HepG2 (cell line): ENCODE results near the gene SESN2. TPM values are rescaled to one million over a fixed set of nuclear protein-coding genes. Genes with fewer than 3 reads are reported as not detected.

Experiments
- ATAC-seq: fragments of 200-7000 bp; cut with Tn5 transposase; 3 replicates; pipeline ENCODE4 v1.9.1; 2020; ENCODE audit warnings: mild to moderate bottlenecking, moderate library complexity
- BruUV-seq: library from RNA; stranded (reverse); fragments of 400-500 nt; replicated peaks from 2 replicates; lab custom pipeline; 2021; lab: Mats Ljungman, UMichigan
- CTCF ChIA-PET: fragments of 300-600 bp; formaldehyde crosslinking; extraction: SDS; loops from one replicate; lab custom pipeline; 2021; ENCODE audit warnings: low total read pairs, inconsistent platforms, low intra/inter-chr PET ratio; lab: Yijun Ruan, JAX
- POLR2A ChIA-PET: fragments of 350-600 bp; sonication (Branson Sonifier 250); formaldehyde crosslinking; loops from one replicate; lab custom pipeline; 2020; ENCODE audit warnings: antibody characterized with exemption, inconsistent platforms; lab: Yijun Ruan, JAX
- DNase-seq: peaks from one replicate; pipeline ENCODE4 v3.0.0-alpha.2; 2015; ENCODE audit warnings: low spot score
- FAIRE-seq: peaks from 3 replicates; lab custom pipeline; 2011; peaks lifted over from hg19 to GRCh38; lab: Jason Lieb, UNC
- H2AFZ ChIP-seq: one replicate; pipeline ENCODE4 v1.6.1; 2011; ENCODE audit warnings: low read length, inconsistent platforms
- H3K27ac ChIP-seq: fragments of 300-600 bp; 3 replicates; pipeline ENCODE4 v1.8.0; 2011; ENCODE audit warnings: mixed run types, mild to moderate bottlenecking, mixed read lengths, low read length, inconsistent platforms; ENCODE audit not compliant: insufficient read depth; ENCODE audit errors: extremely low read length
- H3K27me3 ChIP-seq, 2 experiments: fragments of 200-600 bp in 1 of 2; 2 replicates in 1 of 2; 3 replicates in 1 of 2; pipeline versions ENCODE4 v1.6.0 to v1.8.0; 2011; ENCODE audit warnings: low read length in 2 of 2, mild to moderate bottlenecking in 2 of 2, moderate library complexity in 2 of 2, inconsistent platforms in 1 of 2; ENCODE audit not compliant: insufficient read depth in 2 of 2, control insufficient read depth in 1 of 2
- H3K36me3 ChIP-seq, 2 experiments: fragments of 200-600 bp in 1 of 2; replicated peaks in 1 of 2; 2 replicates in 1 of 2; 3 replicates in 1 of 2; pipeline versions ENCODE4 v1.5.1 to v1.8.0; 2011; ENCODE audit warnings: low read length in 2 of 2, inconsistent platforms in 1 of 2; ENCODE audit not compliant: insufficient read depth in 2 of 2, control insufficient read depth in 1 of 2
- H3K4me1 ChIP-seq: 2 replicates; pipeline ENCODE4 v1.5.1; 2012; ENCODE audit warnings: low read length, inconsistent platforms; ENCODE audit not compliant: insufficient read depth
- H3K4me2 ChIP-seq: 2 replicates; pipeline ENCODE4 v1.6.0; 2011; ENCODE audit warnings: low read depth, low read length, inconsistent platforms
- H3K4me3 ChIP-seq, 3 experiments: fragments of 200-600 bp in 1 of 3; sonication (generic), shearing (Covaris generic) in 1 of 3; replicated peaks in 1 of 3; 2 replicates each; pipeline ENCODE4 v1.5.1; 2011 to 2016; ENCODE audit warnings: low read length in 3 of 3, inconsistent platforms in 2 of 3, low read depth in 2 of 3, mild to moderate bottlenecking in 2 of 3, control low read depth in 1 of 3, mixed read lengths in 1 of 3; ENCODE audit not compliant: insufficient read depth in 1 of 3
- H3K79me2 ChIP-seq: one replicate; pipeline ENCODE4 v1.6.1; 2011; ENCODE audit warnings: low read length, inconsistent platforms; ENCODE audit not compliant: insufficient read depth
- H3K9ac ChIP-seq: 2 replicates; pipeline ENCODE4 v1.6.0; 2011; ENCODE audit warnings: mild to moderate bottlenecking, low read depth, low read length, inconsistent platforms; ENCODE audit not compliant: insufficient read depth
- H3K9me3 ChIP-seq: 2 replicates; pipeline ENCODE4 v1.5.1; 2012; ENCODE audit warnings: mild to moderate bottlenecking, low read length
- H4K20me1 ChIP-seq: 2 replicates; pipeline ENCODE4 v1.6.0; 2011; ENCODE audit warnings: inconsistent platforms, mild to moderate bottlenecking, low read length, moderate library complexity; ENCODE audit not compliant: insufficient read depth
- CBFB ChIP-seq: sonication (generic); formaldehyde crosslinking; IDR thresholded peaks from 2 replicates; pipeline ENCODE4 v1.4.0; 2020; ENCODE audit warnings: missing genetic modification reagents
- CENPBD1 ChIP-seq: sonication (generic); formaldehyde crosslinking; IDR thresholded peaks from 2 replicates; pipeline ENCODE4 v1.8.0; 2022; ENCODE audit warnings: missing genetic modification reagents, low read depth, mild to moderate bottlenecking, borderline replicate concordance
- FOXA1 ChIP-seq, 2 experiments: fragments of 450-650 bp in 1 of 2; sonication (generic) in 1 of 2; formaldehyde crosslinking in 1 of 2; IDR thresholded peaks; 2 replicates each; pipeline versions ENCODE4 v1.4.0 to v1.6.1; 2016 to 2020; ENCODE audit warnings: missing genetic modification reagents in 1 of 2
- FOXA3 ChIP-seq: IDR thresholded peaks from 2 replicates; pipeline ENCODE4 v1.6.1; 2016; ENCODE audit warnings: missing genetic modification reagents, missing compliant biosample characterization
- FOXK1 ChIP-seq: sonication (generic); formaldehyde crosslinking; IDR thresholded peaks from 2 replicates; pipeline ENCODE4 v1.4.0; 2020; ENCODE audit warnings: low read depth, missing genetic modification reagents, borderline replicate concordance
- GPN1 ChIP-seq: sonication (generic); formaldehyde crosslinking; IDR thresholded peaks from 2 replicates; pipeline ENCODE4 v1.5.1; 2020; ENCODE audit warnings: missing genetic modification reagents, borderline replicate concordance
- HNF4A ChIP-seq: sonication (generic); formaldehyde crosslinking; IDR thresholded peaks from 2 replicates; pipeline ENCODE4 v1.4.0; 2020; ENCODE audit warnings: missing genetic modification reagents
- NR2F1 ChIP-seq, 2 experiments: fragments of 450-650 bp in 1 of 2; formaldehyde crosslinking in 1 of 2; IDR thresholded peaks; 2 replicates each; pipeline versions ENCODE4 v1.5.0 to v1.6.1; 2016 to 2020; ENCODE audit warnings: mild to moderate bottlenecking in 1 of 2, missing compliant biosample characterization in 1 of 2, missing genetic modification reagents in 1 of 2, moderate library complexity in 1 of 2
- ONECUT2 ChIP-seq: sonication (generic); formaldehyde crosslinking; IDR thresholded peaks from 2 replicates; pipeline ENCODE4 v1.4.0; 2020; ENCODE audit warnings: missing genetic modification reagents
- RAD51 ChIP-seq: fragments of 450-650 bp; IDR thresholded peaks from 2 replicates; pipeline ENCODE4 v1.6.1; 2016; ENCODE audit warnings: borderline replicate concordance
- RBM22 ChIP-seq: fragments of 200-400 bp; formaldehyde crosslinking; optimal IDR thresholded peaks from 2 replicates; pipeline ENCODE3; 2017; ENCODE audit warnings: mild to moderate bottlenecking, low read length, moderate library complexity
- SOX5 ChIP-seq: IDR thresholded peaks from 2 replicates; pipeline ENCODE4 v1.6.1; 2016; ENCODE audit warnings: borderline replicate concordance
- YEATS2 ChIP-seq: sonication (generic); formaldehyde crosslinking; IDR thresholded peaks from 2 replicates; pipeline ENCODE4 v1.4.0; 2020; ENCODE audit warnings: missing genetic modification reagents, borderline replicate concordance
- ZFP36 ChIP-seq: fragments of 150-350 bp; IDR thresholded peaks from 2 replicates; pipeline ENCODE4 v1.6.1; 2018; ENCODE audit warnings: borderline replicate concordance, low read length, low read depth; ENCODE audit not compliant: partially characterized antibody
- ZNF142 ChIP-seq: sonication (generic); formaldehyde crosslinking; IDR thresholded peaks from 2 replicates; pipeline ENCODE4 v1.4.0; 2020; ENCODE audit warnings: missing genetic modification reagents
- ZNF530 ChIP-seq: sonication (generic); formaldehyde crosslinking; IDR thresholded peaks from 2 replicates; pipeline ENCODE4 v1.5.0; 2020; ENCODE audit warnings: low read depth, mild to moderate bottlenecking, missing genetic modification reagents
- ZNF709 ChIP-seq: sonication (generic); formaldehyde crosslinking; IDR thresholded peaks from 2 replicates; pipeline ENCODE4 v1.5.0; 2020; ENCODE audit warnings: mild to moderate bottlenecking, missing genetic modification reagents
- WGBS: methylation state at CpG from one replicate; pipeline ENCODE4 v1.1.6; 2017; ENCODE audit warnings: low lambda C conversion rate; 5-methylcytosine and 5-hydroxymethylcytosine counted together
- in situ Hi-C: cut with HindIII; loops from 2 replicates; pipeline ENCODE4 v1.10.0; 2017; ENCODE audit warnings: low pct_unique_long_range_greater_than_20kb; ENCODE audit not compliant: extremely low pct_ligation_motif_present
- intact Hi-C: fragments of 100-400 bp; cut with micrococcal nuclease; formaldehyde crosslinking; loops from one replicate; pipeline ENCODE4 v1.10.0; 2022; ENCODE audit not compliant: unreplicated experiment
- polyA plus RNA-seq, 8 experiments: library from polyadenylated mRNA; depleted of rRNA in 3 of 8; stranded (reverse) in 7 of 8; unstranded in 1 of 8; fragments of >200 nt; fragmentation: Illumina TruSeq in 4 of 8; extraction: Trizol in 4 of 8; gene quantifications; 2 replicates each; pipeline versions ENCODE4 v1.2.1 to v1.2.3, GENCODE V29; 2011 to 2016; ENCODE audit warnings: low read depth in 4 of 8, missing spikeins in 1 of 8, mixed read lengths in 1 of 8; ENCODE audit not compliant: insufficient read depth in 1 of 8
- total RNA-seq, 5 experiments: library from RNA; depleted of rRNA; stranded (reverse); fragments of >200 nt; fragmentation: Illumina TruSeq; extraction: Trizol; gene quantifications; 2 replicates each; pipeline ENCODE4 v1.2.3, GENCODE V29; 2016; ENCODE audit warnings: low read depth in 1 of 5

Gene SESN2
- total and polyA plus RNA-seq, 2 of the 13 experiments (the other 11 are each of a cell fraction or from before 2014, with no cell fraction given) = 13.2 to 19.1 TPM

- H2AFZ ChIP-seq = no peak overlapping the region
- DNase-seq = peak; percentile 61
- peak overlapping the region; percentile 55 for H3K27ac ChIP-seq
- no peak overlapping the region for H3K9ac ChIP-seq
- FAIRE-seq = no peak
- no peaks in the 10 kb centered on the region for H3K79me2 ChIP-seq
- peaks cover 48% of the 10 kb centered on the region for H3K4me1 ChIP-seq
- in situ Hi-C loops (no loop called here), intact Hi-C loops (no loop called here)
- no peaks in the 10 kb centered on the region for H3K9me3 ChIP-seq
- no peaks in the 10 kb centered on the region for H4K20me1 ChIP-seq
- no TSS peak for BruUV-seq
- WGBS = 3% methylated on average over 2 of the region's 2 CpGs
- ATAC-seq = peak; percentile 25
- H3K27me3 ChIP-seq = no peaks in the 10 kb centered on the region
- H3K4me2 ChIP-seq = peak overlapping the region; percentile 73
- peak overlapping the region in 1 of 3 experiments; percentile 7; a peak in 1 of 6 replicates for H3K4me3 ChIP-seq
- POLR2A ChIA-PET = interaction anchor here (0.6 to 3.6 kb wide), 4 partner anchors 10 to 48 kb away, joined by 3 to 25 read pairs (median 4); partner anchors contain the start of gene MED18
- H3K36me3 ChIP-seq = no peaks in the 10 kb centered on the region
- CTCF ChIA-PET = no interaction called here
- TF ChIP-seq FOXA1 (IDR thresholded peaks at IDR 0.05) (no peak), FOXA1 (CRISPR knock-in tag; IDR thresholded peaks at IDR 0.05) (peak; percentile 86), GPN1 (no peak), ZFP36 (peak; percentile 88), YEATS2 (CRISPR knock-in tag) (no peak), RAD51 (no peak), ONECUT2 (CRISPR knock-in tag) (no peak), NR2F1 (CRISPR knock-in tag; IDR thresholded peaks at IDR 0.05) (peak in 1 of 2 experiments; percentile 36; a peak in 1 of 4 replicates), ZNF530 (no peak), SOX5 (CRISPR knock-in tag) (0 out of 2 replicates have a peak, but pooled peaks have one; percentile 28), CENPBD1 (CRISPR knock-in tag) (no peak), ZNF709 (no peak), FOXA3 (CRISPR knock-in tag) (peak; percentile 85), FOXK1 (CRISPR knock-in tag) (0 out of 2 replicates have a peak, but pooled peaks have one; percentile 24), RBM22 (no peak), HNF4A (CRISPR knock-in tag) (peak; percentile 76), CBFB (CRISPR knock-in tag) (no peak), ZNF142 (CRISPR knock-in tag) (no peak)
These were observed 36.6 kb downstream of the SESN2 start for GRCh38 chr1:28295936-28296335.
